GM19193 (cell line): ENCODE results near the gene PCED1A.

ENCODE experiments used
- POLR2A ChIP-seq: IDR thresholded peaks from 4 replicates; pipeline ENCODE4 v1.6.1; 2011; ENCODE audit not compliant: insufficient read depth, insufficient read length; ENCODE audit errors: extremely low read depth

The PCED1A gene

GRCh38 chr20:2845607-2846006, 5.2 kb upstream of the PCED1A start:
- no peak for TF ChIP-seq POLR2A

GRCh38 chr20:2840967-2841531, 594 bp upstream of the PCED1A start:
- TF ChIP-seq POLR2A = no peak

- TF ChIP-seq POLR2A = no peak
Observed at GRCh38 chr20:2839732-2840137, 720 bp downstream of the PCED1A start.

GRCh38 chr20:2838847-2839671, 1.4 kb downstream of the PCED1A start:
- TF ChIP-seq POLR2A = no peak

GRCh38 chr20:2838170-2838797, 2.2 kb downstream of the PCED1A start:
- TF ChIP-seq POLR2A = no peak

- TF ChIP-seq POLR2A = no peak
Observed at GRCh38 chr20:2837221-2837960, 3.1 kb downstream of the PCED1A start.

GRCh38 chr20:2836035-2836434, 4.4 kb downstream of the PCED1A start:
- no peak for TF ChIP-seq POLR2A

GRCh38 chr20:2835331-2835796, 5.1 kb downstream of the PCED1A start:
- TF ChIP-seq POLR2A = no peak

- no peak for TF ChIP-seq POLR2A
Observed at GRCh38 chr20:2834401-2835110, 5.9 kb downstream of the PCED1A start.

GRCh38 chr20:2833761-2834160, 6.7 kb downstream of the PCED1A start:
- TF ChIP-seq POLR2A = no peak

GRCh38 chr20:2829376-2829775, 11.1 kb downstream of the PCED1A start:
- no peak for TF ChIP-seq POLR2A

GRCh38 chr20:2826655-2827054, 13.8 kb downstream of the PCED1A start:
- TF ChIP-seq POLR2A = no peak

- no peak for TF ChIP-seq POLR2A
Observed at GRCh38 chr20:2825761-2826160, 14.7 kb downstream of the PCED1A start.

- TF ChIP-seq POLR2A = no peak
Observed at GRCh38 chr20:2822073-2822472, 18.4 kb downstream of the PCED1A start.
